ENCODE results near the gene KCNK15. TPM values are rescaled to one million over a fixed set of nuclear protein-coding genes. Genes with fewer than 3 reads are reported as not detected.

Gene KCNK15
- total RNA-seq, 1 experiment from 2014 or later = not detected

DNA sequence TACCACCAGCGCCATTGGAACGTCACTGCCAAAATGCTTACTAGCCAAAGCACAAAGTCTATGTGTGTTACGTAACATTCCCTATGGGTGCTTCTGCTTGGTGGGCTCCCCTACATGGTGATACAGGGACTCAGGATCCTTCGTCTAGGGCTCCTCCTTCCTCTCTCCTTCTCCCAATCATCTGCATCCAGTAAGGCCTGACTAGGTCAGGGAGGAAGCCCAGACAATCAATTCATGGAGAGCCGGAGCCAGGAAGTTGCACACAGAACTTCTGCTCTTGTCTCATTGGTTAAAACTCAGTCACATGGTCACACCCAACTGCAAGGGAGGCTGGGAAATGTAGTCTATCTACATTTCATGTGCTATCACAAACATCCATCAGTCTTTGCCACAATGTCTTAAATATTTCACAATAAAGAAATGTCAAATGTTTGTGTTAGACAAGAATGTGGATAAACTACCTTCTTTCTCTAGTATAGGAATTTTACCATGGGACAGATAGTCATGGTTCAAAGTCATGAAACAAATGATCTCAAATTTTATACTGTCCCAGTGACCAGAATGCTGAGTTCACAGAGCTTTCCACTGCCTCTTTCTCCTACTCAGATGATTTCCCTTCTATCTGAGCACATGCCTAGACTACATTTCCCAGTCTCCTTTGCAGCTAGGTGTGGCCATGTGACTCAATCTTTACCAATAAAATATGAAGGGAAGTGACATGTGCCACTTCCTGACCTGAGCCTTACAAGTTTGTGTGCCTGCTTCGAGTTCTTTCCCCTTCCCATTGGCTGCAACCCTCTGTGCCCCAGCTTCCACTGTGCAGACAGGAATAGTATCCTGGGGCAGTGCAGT is 9.3 kb upstream of the KCNK15 start:
- DNase-seq (ENCODE audit: low read depth) = peak; percentile 74

DNA sequence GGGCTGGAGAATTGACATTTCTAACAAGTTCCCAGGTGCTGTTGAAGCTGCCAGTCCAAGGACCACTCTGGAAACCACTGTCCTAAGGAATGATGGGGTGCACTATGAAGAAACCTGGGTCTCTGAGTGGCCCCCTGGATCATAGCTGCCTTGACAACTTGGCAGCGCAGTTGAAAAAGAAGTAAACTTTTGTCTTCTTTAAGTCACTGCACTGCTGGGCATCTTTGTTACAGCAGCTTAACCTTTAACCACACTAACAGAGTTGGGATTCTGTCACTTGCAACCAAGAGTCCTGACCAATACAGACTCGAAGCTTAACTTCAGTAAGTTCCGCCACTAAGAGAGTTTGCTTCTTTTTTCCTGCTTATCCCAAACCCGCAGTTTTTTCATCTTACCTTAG is 8.5 kb upstream of the KCNK15 start:
- no peak for DNase-seq (ENCODE audit: low read depth)

DNA sequence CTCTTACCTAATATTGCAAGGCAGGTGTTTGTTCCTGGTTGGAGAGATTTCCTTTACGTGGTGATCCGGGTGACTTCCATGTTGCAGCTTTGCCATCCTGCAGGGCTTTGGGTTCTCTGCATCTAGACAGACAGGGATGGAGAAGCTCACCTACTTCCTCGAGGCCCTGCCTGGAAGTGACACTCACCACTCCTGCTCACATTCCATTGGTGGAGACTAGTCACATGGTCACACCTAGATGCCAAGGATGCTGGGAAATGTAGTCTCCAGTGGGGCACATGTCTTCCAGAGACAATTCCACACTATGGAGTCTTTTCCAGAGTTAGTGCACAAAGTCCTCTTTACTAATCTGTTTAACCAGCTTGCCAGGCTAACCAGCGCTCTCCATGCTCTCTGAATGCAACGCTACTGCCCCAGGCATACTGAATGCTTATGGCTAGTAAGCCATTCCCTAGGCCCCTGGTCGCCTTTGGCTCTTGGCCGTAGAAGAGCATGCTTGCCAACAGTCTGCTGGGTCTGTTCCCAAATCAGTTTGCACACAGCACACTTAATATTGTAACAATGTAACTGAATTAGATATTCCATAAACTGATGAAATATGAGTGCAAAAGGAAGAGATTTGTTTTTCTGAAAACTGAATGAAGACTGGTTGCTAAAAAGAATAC is 6.7 kb upstream of the KCNK15 start:
- peak; percentile 89 for DNase-seq (ENCODE audit: low read depth)

DNA sequence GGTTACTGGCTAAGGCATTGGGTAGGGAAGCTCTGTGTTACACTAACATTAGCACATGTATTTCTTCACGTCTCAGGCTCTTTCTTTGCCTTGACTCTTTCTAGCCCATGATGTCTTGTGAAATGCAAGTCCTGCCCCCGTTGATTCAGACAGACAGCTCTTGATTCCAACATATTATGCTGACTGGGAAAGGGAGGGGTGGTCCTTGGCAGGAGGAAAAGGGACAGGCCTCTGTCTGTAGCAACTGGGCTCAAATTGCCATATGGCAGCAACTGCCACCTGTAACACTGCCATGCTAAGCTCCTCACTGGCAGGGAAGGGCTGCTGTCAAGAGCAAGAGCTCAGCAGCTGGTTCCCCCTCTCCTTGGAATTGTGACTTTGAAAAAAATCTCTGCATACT is 5.7 kb upstream of the KCNK15 start:
- no peak for DNase-seq (ENCODE audit: low read depth)

DNA sequence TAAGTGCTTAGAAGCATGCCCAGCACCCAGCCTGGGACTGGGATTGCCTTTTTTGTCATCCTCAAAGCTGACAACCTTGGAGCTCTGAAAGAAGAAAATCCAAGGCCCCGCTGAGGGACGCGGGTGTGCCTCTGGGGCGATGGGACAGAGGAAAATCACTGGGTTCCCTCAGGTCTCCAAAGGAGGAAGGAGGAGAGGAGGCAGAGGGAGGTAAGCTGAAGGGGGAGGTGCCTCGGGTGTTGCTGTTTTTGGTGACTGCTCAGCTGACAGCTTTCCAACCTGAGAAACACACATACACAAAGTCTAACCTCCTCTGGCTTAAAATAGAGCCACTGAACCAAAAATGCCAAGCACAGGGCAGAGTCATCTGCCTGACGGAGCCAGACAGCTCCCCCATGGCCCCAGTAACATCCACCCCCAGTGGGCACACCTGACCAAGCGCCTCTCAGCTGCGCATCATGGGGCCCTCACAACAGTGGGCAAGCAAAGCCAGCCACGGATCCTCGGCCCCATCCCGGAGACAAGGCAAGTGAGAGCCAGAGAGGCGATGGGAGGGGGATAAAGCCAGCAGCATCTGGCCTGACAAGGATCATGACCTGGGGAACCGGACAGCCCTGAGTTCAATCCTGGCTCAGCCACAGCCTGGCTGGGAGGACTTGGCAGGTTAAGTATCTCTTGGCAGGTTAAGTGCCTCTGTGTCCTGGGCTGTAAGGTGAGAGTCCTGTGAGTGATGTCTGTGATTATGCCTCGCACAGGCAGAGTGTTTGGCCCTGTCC is 3.2 kb upstream of the KCNK15 start:
- DNase-seq (ENCODE audit: low read depth) = no peak

DNA sequence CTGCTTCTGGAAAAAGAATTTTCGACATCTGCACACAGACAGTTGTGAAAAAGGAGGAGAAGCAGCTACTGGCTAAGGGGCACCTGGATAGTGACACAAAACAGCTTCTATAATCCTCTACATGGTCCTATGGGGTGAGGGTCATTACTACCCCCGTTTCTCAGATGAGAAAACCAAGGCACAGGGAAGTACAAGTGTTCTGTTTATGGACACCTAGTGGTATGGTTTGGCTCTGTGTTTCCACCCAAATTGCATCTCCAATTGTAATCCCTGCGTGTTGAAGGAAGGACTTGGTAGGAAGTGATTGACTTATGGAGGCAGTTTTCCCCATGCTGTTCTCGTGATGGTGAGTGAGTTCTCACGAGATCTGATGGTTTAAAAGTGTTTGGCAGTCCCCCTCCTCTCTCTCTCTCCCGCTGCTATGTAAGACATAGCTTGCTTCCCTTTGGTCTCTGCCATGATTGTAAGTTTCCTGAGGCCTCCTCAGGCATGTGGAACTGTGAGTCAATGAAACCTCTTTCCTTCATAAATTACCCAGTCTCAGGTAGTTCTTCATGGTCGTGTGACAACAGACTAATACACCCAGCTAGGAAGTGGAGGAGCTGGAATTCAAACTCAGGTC is 2.5 kb upstream of the KCNK15 start:
- DNase-seq (ENCODE audit: low read depth) = no peak

DNA sequence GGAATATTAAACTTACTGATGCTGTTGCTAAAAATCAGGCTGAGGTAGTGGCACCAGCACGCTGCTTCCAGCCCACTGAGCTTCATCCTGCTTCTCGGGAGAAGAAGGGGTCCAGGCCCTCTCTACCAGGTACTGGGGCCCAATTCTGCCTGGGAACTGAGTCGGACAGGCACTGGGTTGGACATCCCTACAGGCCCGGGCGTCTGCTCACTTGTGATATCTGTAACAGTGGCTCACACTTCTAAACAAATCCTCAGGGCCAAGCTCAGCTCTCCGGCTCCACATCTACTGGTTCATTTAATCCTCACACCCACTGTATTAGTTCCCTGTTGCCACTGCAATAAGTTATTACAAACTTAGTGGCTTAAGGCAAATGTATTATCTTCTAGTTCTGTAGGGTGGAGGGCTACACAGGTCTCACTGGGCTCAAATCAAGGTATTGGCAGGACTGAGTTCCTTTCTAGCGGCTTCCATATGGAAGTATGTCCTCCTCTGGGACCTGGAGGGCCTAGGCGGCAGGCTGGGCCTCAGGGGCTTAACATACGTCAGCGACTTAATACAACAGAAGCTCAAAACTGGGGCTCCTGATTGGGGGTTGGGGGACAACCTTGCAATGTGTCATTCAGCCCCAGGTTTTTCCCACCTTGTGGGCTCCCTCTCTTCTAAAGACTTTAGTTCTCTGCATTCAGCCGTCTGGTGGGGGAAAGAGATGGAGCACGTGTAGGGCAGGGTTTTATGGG is 1.6 kb upstream of the KCNK15 start:
- DNase-seq (ENCODE audit: low read depth) = no peak

DNA sequence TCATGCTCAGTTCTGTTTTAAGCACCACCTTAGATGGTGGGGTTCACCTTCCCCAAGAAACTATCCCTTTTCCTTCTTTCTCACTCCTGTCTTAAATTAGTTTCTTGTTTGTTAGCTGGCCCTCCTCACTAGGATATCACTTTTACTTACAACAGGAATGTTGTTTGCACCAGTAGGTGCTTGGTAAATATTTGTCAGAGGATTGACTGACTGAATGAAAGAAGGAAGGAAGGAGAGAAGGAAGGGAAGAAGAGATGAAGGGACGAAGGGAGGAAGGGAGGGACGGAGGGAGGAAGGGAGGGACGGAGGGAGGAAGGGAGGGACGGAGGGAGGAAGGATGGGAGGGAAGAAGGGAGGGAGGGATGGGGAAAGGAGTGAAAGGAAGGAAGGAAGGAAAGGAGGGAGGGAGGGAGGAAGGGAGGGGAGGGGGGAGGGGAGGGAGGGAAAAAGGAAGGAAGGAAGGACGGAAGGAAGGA is 505 bp upstream of the KCNK15 start:
- no peak for DNase-seq (ENCODE audit: low read depth)

DNA sequence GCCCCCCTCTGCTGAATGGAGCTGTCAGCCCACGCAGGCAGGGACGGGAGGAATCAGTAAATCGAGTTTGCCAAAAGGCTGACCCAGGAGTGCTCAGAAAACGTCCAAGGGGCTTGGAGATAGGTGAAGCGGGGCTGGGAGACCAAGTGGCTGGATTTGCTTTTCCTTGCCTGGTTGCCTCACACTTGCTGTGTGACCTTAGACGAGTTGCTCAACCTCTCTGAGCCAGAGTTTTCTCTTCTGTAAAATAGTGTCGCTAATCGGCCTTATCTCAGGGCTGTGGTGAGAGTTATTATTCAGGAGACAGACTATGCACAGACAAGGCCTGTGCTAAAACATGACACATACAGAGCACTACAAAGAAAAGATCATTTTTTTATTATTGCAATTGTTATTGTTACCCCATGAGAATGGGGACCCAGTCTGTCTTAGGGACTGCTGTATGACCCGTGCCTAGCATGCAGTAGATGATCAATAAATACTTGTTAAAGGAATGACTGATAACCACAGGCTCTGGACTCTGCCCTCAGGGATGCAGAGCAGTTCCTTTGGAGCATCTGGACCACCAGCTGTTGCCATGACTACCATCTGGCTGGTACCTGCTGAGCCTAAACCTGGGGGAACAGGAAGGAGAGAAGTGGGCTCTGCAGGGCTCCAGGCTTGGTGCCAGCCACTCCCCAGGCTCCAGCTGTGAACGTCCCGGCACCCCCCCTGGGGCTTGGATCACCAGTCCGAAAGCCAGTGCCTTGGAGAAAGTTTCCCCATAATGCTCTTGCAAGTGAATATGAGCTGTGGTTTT is 901 bp downstream of the KCNK15 start:
- DNase-seq (ENCODE audit: low read depth) = no peak

DNA sequence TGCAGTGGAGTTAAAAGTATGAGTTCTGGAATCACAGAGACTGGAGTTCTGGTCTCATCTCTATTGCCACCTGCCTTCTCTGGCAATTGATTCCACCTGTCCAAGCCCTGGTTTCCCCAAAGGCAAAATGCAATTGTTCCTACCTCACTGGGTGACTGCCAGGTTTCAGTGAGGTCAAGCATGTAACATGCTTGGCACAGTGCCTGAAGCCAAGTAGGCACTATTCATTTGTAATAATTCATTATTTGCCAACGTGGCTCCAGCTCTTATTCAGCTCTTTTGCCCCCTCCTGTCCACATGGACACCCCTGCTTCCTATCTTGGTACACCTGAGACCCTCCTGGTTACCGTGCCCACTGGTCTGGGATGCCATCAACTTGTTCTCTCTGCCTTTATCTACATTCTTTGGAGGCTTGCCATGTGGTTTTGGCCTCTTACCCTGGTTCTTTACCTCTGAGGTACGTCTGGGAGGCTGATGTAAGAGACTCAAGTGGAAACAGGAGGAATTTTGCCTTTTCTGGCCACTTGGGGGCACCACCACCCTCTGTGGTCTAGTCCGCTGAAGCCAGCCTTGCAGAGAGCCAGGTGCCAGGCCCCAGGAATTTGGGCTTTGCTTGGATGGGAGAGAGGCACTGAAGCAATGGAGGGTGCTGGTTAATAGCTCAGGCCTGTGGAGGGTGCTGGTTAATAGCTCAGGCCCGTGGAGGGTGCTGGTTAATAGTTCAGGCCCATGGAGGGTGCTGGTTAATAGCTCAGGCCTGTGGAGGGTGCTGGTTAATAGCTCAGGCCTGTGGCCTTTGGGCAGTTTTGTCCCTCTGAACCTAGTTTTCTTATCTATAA is 1.7 kb downstream of the KCNK15 start:
- DNase-seq (ENCODE audit: low read depth) = peak; percentile 89

DNA sequence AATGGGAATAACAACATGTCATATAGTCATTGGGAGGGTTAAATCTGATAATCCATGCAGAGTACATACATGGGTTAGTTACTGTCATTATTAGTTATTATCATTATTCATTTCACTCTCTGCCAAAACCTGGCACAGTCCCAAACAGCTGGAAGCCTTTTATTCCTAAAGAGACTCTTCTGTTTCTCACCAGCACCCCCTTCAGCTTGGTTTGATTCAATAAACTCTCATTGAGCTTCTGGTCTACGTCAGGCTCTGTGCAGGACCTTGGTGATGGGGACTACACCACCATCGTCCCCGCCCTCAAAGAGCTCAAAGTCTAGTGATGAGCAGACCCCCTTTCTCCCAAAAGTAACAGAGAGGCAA is 2.3 kb downstream of the KCNK15 start:
- no peak for DNase-seq (ENCODE audit: low read depth)

DNA sequence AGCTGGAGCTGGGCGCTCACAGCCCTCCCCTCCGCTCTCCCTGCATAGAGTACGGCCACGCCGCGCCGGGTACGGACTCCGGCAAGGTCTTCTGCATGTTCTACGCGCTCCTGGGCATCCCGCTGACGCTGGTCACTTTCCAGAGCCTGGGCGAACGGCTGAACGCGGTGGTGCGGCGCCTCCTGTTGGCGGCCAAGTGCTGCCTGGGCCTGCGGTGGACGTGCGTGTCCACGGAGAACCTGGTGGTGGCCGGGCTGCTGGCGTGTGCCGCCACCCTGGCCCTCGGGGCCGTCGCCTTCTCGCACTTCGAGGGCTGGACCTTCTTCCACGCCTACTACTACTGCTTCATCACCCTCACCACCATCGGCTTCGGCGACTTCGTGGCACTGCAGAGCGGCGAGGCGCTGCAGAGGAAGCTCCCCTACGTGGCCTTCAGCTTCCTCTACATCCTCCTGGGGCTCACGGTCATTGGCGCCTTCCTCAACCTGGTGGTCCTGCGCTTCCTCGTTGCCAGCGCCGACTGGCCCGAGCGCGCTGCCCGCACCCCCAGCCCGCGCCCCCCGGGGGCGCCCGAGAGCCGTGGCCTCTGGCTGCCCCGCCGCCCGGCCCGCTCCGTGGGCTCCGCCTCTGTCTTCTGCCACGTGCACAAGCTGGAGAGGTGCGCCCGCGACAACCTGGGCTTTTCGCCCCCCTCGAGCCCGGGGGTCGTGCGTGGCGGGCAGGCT is 4.6 kb downstream of the KCNK15 start:
- DNase-seq (ENCODE audit: low read depth) = no peak

DNA sequence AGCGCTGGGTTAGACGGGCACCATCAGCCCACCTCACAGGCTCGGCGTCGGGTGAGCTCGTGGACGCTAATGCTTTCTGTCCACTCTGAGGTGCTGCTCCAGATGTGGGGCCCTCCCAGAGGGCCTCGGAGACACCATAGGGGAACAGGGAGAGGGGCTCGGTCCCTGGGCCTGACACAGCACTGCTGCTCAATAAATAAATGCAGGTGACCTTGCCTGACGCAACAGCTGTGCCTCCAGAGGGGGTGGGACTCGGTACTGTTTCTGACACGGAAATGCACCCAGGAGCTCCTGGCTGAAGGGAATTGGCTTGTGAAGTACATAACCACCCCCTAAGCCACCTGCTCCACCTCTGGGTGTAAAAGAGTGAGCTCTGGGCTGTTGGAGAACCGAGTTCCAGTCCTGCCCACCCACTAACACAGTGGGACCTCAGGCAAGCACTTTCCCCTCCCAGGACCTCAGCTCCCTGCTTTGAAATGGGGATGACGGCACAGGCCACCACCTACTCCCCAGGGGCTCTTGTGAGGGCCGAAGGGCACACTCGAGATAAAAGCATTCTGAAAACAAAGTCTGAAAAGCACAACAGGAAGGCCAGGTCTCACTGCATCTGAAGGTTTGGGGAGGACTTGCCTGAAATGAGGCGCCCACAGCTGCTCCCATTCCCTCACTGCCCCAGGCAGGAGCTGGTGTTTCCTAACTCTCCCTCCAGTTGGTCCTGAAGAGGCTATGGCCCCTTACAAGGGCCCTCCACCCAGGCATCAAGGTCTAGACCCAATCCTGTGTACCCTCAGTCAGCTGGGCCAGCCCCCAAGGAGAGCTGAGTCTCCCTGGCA is 6.7 kb downstream of the KCNK15 start:
- DNase-seq (ENCODE audit: low read depth) = no peak

DNA sequence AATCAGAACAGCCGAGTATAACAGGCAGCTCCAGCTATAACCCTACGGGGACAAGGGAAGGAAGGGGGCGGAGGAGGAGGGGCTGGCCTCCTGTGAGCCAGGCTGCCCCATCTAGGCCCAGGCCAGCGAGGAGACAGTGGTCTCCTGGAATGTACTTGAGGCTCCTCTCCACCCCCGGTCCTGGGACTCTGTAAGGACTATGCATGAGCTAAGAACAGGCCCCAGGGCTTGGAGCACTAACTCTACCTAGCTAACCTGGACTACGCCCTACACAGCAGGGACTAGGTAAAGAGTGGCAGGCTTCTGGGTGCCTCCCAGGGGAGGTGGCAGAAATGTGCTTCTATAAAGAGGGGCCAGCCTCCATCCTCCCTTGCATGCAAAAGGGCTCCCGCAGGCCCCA is 8.9 kb downstream of the KCNK15 start:
- no peak for DNase-seq (ENCODE audit: low read depth)

DNA sequence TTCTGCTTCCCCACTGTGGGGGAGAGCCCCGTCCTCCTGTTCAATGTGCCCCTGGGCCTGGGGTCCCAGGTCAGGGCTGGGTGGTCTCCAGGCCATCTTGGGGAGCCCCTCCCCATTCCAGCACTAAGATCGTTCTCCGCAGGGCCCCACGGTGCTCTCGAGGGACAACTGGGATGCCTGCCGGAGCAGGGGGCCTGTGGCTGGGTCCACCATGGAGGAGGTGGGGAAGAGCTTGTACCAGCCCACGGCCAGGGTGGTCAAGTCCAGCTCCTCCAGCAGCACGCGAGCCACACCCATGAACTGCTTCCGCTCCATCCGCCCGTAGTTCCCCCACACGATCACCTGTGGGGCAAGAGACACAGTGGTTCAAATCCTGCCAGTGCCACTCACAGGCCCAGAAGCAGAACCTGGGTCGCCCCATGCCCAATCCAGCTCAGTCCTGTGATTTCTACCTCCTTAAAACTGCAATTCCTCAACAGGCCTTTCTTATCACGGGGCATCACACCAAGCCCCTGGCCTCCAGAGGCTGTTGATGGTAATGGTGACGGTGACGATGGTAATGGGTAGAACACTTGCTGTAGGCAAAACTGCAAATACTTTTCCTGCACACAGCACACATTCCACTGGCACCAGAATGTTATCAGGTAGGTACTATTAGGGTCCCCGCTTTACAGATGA is 10.5 kb downstream of the KCNK15 start:
- no peak for DNase-seq (ENCODE audit: low read depth)

DNA sequence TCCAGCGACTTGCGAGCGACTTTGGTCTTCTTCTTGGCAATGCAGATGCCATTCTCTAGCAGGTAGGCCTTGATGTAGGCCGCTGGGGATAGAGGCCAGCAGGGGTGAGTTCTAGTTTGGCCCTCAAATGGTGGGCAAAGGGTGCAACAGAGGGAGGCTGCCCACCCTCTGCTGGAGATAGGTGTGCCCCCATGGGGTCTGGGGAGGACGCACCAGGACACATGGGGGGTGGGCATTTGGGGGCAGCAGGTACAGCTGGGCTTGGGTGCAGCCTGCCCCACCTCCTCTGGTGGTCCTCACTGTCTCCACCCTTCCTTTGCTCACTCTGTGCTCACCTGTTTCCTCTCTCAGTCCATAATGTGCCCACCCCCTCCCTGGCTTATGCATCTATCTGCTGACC is 11.3 kb downstream of the KCNK15 start:
- no peak for DNase-seq (ENCODE audit: low read depth)

All from M059J (cell line).